ENCODE results near the gene CFAP43. TPM values are rescaled to one million over a fixed set of nuclear protein-coding genes. Genes with fewer than 3 reads are reported as not detected.

CFAP43 gene
- total and polyA plus RNA-seq, 4 donors, result 0.10 to 0.33 (median 0.15) TPM

- H3K9ac ChIP-seq (ENCODE audit: low read depth in 1 of 2, low read length in 2 of 2), result no peak overlapping the region
- H3K36me3 ChIP-seq (ENCODE audit: control insufficient read depth in 4 of 4, insufficient read depth in 3 of 4, low read depth in 1 of 4, low read length in 3 of 4), result no peaks in the 10 kb centered on the region
- no peaks in the 10 kb centered on the region for H3K4me1 ChIP-seq (ENCODE audit: control insufficient read depth in 4 of 4, insufficient read depth in 4 of 4, low read length in 3 of 4)
- no peak overlapping the region for H3K4me3 ChIP-seq (ENCODE audit: low read depth in 1 of 3, low read length in 3 of 3)
- TF ChIP-seq ATF3 (IDR thresholded peaks at IDR 0.05) (no peak), RXRA (IDR thresholded peaks at IDR 0.05) (no peak), CTCF (IDR thresholded peaks at IDR 0.05; ENCODE audit: low read depth, low read length, missing input control) (no peak), NR2F2 (IDR thresholded peaks at IDR 0.05) (no peak), YY1 (IDR thresholded peaks at IDR 0.05) (no peak), MAX (IDR thresholded peaks at IDR 0.05) (no peak), TAF1 (conservative IDR thresholded peaks at IDR 0.05) (no peak), HNF4G (IDR thresholded peaks at IDR 0.05) (no peak), RAD21 (IDR thresholded peaks at IDR 0.05) (no peak), SP1 (IDR thresholded peaks at IDR 0.05) (no peak), GABPA (IDR thresholded peaks at IDR 0.05 in 1 of 2, conservative IDR thresholded peaks at IDR 0.05 in 1 of 2) (no peak), JUND (IDR thresholded peaks at IDR 0.05) (no peak), ZBTB33 (IDR thresholded peaks at IDR 0.05) (no peak), HNF4A (conservative IDR thresholded peaks at IDR 0.05) (no peak), REST (IDR thresholded peaks at IDR 0.05) (no peak), FOXA1 (IDR thresholded peaks at IDR 0.05) (no peak), FOXA2 (IDR thresholded peaks at IDR 0.05) (no peak)
- no peak overlapping the region for H3K27ac ChIP-seq (ENCODE audit: low read depth in 1 of 2, low read length in 2 of 2)
- no peaks in the 10 kb centered on the region for H3K27me3 ChIP-seq (ENCODE audit: control insufficient read depth in 4 of 4, insufficient read depth in 4 of 4, low read length in 3 of 4)
- no peaks in the 10 kb centered on the region for H3K9me3 ChIP-seq (ENCODE audit: control insufficient read depth in 4 of 4, low read length in 3 of 4)
- no peak for DNase-seq (ENCODE audit: low spot score)
These were observed 10.4 kb upstream of the CFAP43 start for GRCh38 chr10:104242545-104242944.

GRCh38 chr10:104240078-104240477 is 7.9 kb upstream of the CFAP43 start:
- no peaks in the 10 kb centered on the region for H3K36me3 ChIP-seq (ENCODE audit: control insufficient read depth in 4 of 4, insufficient read depth in 3 of 4, low read depth in 1 of 4, low read length in 3 of 4)
- no peak overlapping the region for H3K4me3 ChIP-seq (ENCODE audit: low read depth in 1 of 3, low read length in 3 of 3)
- no peaks in the 10 kb centered on the region for H3K9me3 ChIP-seq (ENCODE audit: control insufficient read depth in 4 of 4, low read length in 3 of 4)
- H3K27ac ChIP-seq (ENCODE audit: low read depth in 1 of 2, low read length in 2 of 2), result no peak overlapping the region
- no peak for DNase-seq (ENCODE audit: low spot score)
- H3K4me1 ChIP-seq (ENCODE audit: control insufficient read depth in 4 of 4, insufficient read depth in 4 of 4, low read length in 3 of 4), result no peaks in the 10 kb centered on the region
- no peak overlapping the region for H3K9ac ChIP-seq (ENCODE audit: low read depth in 1 of 2, low read length in 2 of 2)
- H3K27me3 ChIP-seq (ENCODE audit: control insufficient read depth in 4 of 4, insufficient read depth in 4 of 4, low read length in 3 of 4), result no peaks in the 10 kb centered on the region
- WGBS, result 74% methylated on average over 2 of the region's 2 CpGs
- TF ChIP-seq REST (IDR thresholded peaks at IDR 0.05), result no peak
- TF ChIP-seq NR2F2 (IDR thresholded peaks at IDR 0.05), result no peak
- TF ChIP-seq ATF3 (IDR thresholded peaks at IDR 0.05), result no peak
- TF ChIP-seq CTCF (IDR thresholded peaks at IDR 0.05; ENCODE audit: low read depth, low read length, missing input control), result no peak
- no peak for TF ChIP-seq HNF4A (conservative IDR thresholded peaks at IDR 0.05)
- no peak for TF ChIP-seq JUND (IDR thresholded peaks at IDR 0.05)
- TF ChIP-seq RAD21 (IDR thresholded peaks at IDR 0.05), result no peak

All from liver (tissue), 9 donors.